GM12801 (cell line): ENCODE measurements around the gene NRN1L.

ENCODE experiments used
- TF ChIP-seq, protein P1 (sequence below): IDR thresholded peaks from one replicate; pipeline ENCODE4 v1.5.1; 2011; ENCODE audit warnings: control low read depth; ENCODE audit not compliant: insufficient read length; ENCODE audit errors: extremely low read depth

Gene NRN1L

DNA sequence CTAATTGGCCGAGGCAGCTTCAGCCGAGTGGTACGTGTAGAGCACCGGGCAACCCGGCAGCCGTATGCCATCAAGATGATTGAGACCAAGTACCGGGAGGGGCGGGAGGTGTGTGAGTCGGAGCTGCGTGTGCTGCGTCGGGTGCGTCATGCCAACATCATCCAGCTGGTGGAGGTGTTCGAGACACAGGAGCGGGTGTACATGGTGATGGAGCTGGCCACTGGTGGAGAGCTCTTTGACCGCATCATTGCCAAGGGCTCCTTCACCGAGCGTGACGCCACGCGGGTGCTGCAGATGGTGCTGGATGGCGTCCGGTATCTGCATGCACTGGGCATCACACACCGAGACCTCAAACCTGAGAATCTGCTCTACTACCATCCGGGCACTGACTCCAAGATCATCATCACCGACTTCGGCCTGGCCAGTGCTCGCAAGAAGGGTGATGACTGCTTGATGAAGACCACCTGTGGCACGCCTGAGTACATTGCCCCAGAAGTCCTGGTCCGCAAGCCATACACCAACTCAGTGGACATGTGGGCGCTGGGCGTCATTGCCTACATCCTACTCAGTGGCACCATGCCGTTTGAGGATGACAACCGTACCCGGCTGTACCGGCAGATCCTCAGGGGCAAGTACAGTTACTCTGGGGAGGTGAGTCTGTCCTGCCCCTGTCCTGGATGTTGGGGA is 24.5 kb downstream of the NRN1L start:
- TF ChIP-seq, protein P1, sequence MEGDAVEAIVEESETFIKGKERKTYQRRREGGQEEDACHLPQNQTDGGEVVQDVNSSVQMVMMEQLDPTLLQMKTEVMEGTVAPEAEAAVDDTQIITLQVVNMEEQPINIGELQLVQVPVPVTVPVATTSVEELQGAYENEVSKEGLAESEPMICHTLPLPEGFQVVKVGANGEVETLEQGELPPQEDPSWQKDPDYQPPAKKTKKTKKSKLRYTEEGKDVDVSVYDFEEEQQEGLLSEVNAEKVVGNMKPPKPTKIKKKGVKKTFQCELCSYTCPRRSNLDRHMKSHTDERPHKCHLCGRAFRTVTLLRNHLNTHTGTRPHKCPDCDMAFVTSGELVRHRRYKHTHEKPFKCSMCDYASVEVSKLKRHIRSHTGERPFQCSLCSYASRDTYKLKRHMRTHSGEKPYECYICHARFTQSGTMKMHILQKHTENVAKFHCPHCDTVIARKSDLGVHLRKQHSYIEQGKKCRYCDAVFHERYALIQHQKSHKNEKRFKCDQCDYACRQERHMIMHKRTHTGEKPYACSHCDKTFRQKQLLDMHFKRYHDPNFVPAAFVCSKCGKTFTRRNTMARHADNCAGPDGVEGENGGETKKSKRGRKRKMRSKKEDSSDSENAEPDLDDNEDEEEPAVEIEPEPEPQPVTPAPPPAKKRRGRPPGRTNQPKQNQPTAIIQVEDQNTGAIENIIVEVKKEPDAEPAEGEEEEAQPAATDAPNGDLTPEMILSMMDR, result no peak

DNA sequence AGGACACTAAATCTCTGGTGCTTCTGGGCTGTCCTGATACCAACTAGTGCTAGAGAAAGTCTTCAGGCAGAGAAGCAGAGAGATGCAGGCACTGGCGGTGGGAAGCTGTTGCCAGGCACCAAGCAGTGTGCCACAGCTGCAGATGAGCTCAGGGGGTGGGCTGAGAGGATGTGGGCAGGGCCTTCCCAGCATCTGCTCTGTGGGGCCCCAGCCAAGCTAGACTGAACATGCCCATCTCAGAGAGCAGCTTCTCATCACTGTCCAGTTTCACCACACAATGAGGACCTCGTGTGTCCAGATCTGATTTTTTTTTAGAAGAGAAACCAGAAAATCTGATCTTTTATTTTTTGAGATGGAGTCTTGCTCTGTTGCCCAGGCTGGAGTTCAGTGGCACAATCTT is 25.5 kb downstream of the NRN1L start:
- TF ChIP-seq, protein P1, result no peak

DNA sequence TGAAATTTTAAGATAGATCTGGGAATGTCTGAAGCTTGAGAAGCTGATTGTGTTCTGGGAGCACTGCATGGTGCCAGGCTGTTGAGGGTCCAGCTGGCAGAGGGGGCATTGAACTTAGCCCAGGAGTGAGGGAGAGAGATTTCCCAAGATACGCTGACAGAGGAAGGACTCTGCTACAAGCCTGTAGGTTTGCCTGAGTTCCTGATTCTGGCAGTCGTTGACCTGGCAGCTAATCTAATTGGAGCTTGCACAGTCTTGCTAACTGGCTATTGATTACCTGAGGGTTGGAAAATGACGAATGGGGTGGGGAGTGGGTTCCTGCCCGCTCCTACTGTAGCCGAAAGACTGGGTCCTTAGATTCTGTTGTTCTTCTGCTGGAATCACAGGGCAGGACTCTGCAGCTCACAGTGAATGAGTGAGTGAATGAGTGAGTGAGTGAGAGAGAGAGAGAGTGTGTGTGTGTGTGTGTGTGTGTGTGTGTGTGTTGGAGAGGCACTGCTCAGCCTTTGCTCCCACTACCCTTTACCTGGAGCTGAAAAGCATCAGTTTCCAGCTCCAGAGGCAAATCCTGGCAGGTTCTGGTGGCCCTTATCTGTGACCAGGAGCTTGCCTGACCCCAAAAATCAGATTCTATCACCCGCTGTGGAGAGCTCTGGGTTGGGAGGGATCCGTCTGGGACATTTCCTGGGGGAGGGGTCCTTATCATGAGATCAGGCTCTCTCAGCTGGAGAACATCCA is 30.2 kb downstream of the NRN1L start:
- TF ChIP-seq, protein P1, result no peak

DNA sequence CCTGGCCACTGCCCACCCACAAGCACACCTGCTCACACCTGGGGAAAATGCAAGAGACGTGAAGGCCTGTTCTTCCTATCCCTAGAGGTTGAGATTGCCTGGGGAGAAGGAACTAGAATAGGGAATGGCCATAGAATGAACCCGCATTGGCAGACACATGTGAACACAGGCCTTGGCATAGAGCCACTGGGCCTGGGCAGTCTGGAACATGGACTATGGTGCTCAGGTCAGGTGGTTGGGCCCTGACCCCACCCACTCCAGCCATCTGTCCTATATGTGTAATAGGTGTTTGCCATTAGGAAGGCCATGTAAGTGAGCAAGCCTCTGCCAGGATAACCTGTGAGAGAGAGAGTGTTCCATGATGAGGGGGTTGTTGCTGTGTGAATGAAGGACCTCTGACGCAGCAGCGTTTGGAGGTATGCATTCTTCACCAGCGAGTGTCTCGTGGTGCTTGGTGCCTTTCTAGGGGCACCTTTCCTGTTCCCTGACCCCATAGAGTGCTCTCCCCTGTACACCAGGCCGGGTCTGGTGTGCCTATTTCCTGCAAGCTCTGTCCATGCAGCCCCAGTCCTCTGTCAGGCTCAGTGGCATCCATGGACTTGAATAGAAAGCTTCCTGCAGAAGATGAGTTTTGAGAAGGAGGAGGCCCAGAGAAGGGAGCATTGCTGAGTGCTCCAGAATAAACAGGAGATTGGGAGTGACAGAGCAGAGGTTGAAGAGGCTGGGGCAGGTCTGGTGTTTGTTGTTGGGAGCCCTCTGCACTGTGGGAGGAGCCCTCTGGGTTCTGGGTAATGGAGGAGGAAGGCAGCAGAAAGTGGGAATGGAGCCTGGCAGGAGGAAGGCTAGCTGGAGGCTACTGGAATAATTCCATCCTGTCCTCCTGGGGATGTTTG is 31.4 kb downstream of the NRN1L start:
- TF ChIP-seq, protein P1, result no peak

DNA sequence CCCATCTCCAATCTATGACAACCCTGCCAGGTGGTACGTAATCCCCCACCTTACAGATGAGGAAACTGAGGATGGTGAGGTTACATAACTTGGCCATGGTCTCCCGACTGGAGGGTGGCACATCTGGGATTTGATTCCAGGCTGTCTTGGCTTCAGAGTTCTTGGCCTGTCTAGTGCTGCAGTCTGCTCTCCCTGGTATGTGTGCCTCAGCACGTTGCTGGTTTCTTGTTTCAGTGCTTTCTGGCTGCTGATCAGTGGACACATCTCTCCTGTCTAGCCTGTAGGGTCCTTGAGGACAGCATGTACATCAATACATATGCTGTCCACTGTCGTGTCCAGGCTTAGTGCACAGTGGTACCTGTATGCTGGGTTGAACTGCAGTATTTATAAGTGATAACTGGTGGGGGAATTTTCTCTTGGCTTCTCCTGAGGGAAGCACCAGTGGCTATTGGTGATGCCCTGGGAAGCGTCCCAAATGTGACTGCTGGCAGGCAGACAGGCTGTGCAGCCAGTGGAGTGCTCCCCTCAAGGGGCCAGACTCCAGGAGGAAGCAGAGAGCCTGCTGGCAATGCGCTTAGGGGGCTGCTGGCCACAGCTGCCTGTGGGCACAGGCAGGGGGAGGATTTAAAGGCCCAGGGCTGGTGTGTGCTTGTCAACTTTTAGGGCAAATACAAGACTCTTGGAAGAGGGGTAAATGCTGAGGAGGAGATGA is 32.6 kb downstream of the NRN1L start:
- TF ChIP-seq, protein P1, result no peak

DNA sequence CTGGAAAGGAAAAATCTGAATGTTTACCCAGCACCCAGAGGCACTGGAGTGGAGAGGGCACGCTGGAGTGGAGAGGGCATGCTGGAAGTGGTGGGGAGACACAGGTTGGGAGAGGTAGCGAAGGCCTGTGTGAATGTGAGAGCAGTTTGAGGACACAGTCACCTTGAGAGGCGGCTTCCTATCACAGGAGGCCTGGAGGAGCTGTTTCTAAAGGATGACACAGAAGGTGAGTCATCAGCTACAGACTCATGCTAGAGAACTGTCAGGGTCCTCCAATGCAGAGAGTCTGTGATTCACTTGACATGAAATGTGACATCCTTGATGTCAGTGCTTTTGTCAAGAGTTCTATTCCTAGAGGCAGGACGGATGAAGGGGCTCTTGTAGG is 33.2 kb downstream of the NRN1L start:
- TF ChIP-seq, protein P1, result no peak
